Osteoblast (primary cell): Measurements from ENCODE around the gene CIC. TPM values are rescaled to one million over a fixed set of nuclear protein-coding genes. Genes with fewer than 3 reads are reported as not detected.
"Not testable (repeated sequence)": the region's sequence is repeated elsewhere in the genome, so short reads cannot be mapped to it uniquely, and the experiment has no call there.

Source experiments
- DNase-seq: peaks from one replicate; pipeline ENCODE4 v3.0.0; 2011; ENCODE audit warnings: low spot score, mixed read lengths; ENCODE audit not compliant: insufficient read length; ENCODE audit errors: missing footprints
- H2AFZ ChIP-seq: 2 replicates; pipeline ENCODE4 v1.6.0; 2011; ENCODE audit warnings: mild to moderate bottlenecking, low read length
- H3K27ac ChIP-seq: 2 replicates; pipeline ENCODE4 v1.5.1; 2011; ENCODE audit warnings: mild to moderate bottlenecking, low read depth, low read length, moderate library complexity
- H3K27me3 ChIP-seq: 2 replicates; pipeline ENCODE4 v1.6.0; 2012; ENCODE audit warnings: mild to moderate bottlenecking, control low read depth, inconsistent platforms, low read length, moderate library complexity; ENCODE audit not compliant: insufficient read depth
- H3K36me3 ChIP-seq: 2 replicates; pipeline ENCODE4 v1.5.1; 2011; ENCODE audit warnings: mild to moderate bottlenecking, low read length, control low read depth, moderate library complexity; ENCODE audit not compliant: insufficient read depth
- H3K4me1 ChIP-seq: 2 replicates; pipeline ENCODE4 v1.5.1; 2011; ENCODE audit warnings: mild to moderate bottlenecking, low read length, control low read depth, moderate library complexity; ENCODE audit not compliant: insufficient read depth
- H3K4me2 ChIP-seq: 2 replicates; pipeline ENCODE4 v1.6.0; 2011; ENCODE audit warnings: mild to moderate bottlenecking, low read length; ENCODE audit not compliant: insufficient read depth
- H3K4me3 ChIP-seq: fragments of 200-600 bp; sonication (generic); 3 replicates; pipeline ENCODE4 v1.5.1; 2012; ENCODE audit warnings: mild to moderate bottlenecking, low read length, inconsistent platforms; ENCODE audit not compliant: insufficient read depth
- H3K79me2 ChIP-seq: 2 replicates; pipeline ENCODE4 v1.6.0; 2012; ENCODE audit warnings: mild to moderate bottlenecking, low read length, control low read depth, inconsistent platforms; ENCODE audit not compliant: insufficient read depth
- H3K9me3 ChIP-seq: 2 replicates; pipeline ENCODE4 v1.5.1; 2011; ENCODE audit warnings: low read depth, low read length, control low read depth
- H4K20me1 ChIP-seq: 2 replicates; pipeline ENCODE4 v1.6.0; 2012; ENCODE audit warnings: mild to moderate bottlenecking, low read length, control low read depth; ENCODE audit not compliant: insufficient read depth
- total RNA-seq: library from RNA; depleted of rRNA; stranded (reverse); fragments of >200 nt; gene quantifications from 2 replicates; pipeline ENCODE4 v1.2.3, GENCODE V29; 2012
- TF ChIP-seq, protein P1 (sequence below): IDR thresholded peaks from 2 replicates; pipeline ENCODE4 v1.5.1; 2011; ENCODE audit warnings: mild to moderate bottlenecking, low read depth, low read length, moderate library complexity; ENCODE audit errors: extremely low read depth

The CIC gene
- total RNA-seq, 1 donor, result 39.1 TPM

DNA sequence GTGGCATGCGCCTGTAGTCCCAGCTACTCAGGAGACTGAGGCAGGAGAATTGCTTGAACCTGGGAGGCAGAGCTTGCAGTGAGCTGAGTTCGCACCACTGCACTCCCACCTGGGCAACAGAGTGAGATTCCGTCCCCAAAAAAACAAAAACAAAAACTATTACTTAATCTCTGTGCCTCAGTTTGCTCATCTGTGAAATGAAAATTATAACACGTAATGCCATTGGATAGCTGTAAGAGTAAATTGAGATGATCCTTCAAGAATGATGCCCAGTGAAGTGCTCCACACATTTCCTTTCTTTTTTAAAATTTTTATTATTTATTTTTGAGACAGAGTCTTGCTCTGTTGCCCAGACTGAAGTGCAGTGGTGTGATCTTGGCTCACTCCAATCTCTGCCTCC, 70.9 kb downstream of the CIC start:
- not testable (repeated sequence) for H3K9me3 ChIP-seq, H3K79me2 ChIP-seq, H4K20me1 ChIP-seq, H3K4me1 ChIP-seq, H3K27ac ChIP-seq, H3K4me3 ChIP-seq, H3K27me3 ChIP-seq, H3K4me2 ChIP-seq, DNase-seq, H2AFZ ChIP-seq, H3K36me3 ChIP-seq

DNA sequence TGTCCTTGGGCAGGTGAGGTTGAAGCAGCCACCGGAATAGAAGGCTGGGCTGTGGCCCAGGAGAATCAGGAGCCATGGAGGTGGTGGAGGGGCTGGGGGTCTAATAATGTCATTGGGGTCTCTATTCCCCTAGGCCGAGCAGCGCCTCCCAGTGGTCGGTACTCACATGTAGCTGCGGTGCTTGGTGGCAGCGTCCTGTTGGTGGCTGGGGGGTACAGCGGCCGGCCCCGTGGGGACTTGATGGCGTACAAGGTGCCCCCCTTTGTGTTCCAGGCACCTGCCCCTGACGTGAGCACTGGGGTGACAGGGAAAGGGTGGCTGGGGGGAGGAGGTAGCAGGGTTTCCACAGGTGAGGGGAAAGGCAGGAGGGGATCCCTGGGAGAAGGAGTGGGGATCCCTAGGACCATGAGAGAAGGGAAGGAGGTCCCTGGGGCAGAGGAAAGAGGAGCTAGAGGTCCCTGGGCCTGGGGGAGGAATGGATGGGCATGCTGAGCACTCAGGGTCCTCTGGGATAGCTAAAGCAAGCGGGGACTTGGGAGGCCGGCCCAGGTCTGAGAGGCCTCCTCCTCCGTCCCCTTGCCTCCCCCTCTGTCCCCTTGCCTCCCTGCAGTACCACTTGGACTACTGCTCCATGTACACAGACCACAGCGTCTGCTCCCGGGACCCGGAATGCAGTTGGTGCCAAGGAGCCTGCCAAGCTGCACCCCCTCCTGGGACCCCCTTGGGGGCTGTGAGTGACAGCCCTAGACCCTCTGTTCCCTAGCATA, 74.5 kb downstream of the CIC start:
- TF ChIP-seq, protein P1, sequence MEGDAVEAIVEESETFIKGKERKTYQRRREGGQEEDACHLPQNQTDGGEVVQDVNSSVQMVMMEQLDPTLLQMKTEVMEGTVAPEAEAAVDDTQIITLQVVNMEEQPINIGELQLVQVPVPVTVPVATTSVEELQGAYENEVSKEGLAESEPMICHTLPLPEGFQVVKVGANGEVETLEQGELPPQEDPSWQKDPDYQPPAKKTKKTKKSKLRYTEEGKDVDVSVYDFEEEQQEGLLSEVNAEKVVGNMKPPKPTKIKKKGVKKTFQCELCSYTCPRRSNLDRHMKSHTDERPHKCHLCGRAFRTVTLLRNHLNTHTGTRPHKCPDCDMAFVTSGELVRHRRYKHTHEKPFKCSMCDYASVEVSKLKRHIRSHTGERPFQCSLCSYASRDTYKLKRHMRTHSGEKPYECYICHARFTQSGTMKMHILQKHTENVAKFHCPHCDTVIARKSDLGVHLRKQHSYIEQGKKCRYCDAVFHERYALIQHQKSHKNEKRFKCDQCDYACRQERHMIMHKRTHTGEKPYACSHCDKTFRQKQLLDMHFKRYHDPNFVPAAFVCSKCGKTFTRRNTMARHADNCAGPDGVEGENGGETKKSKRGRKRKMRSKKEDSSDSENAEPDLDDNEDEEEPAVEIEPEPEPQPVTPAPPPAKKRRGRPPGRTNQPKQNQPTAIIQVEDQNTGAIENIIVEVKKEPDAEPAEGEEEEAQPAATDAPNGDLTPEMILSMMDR, result no peak
- no peak overlapping the region for H3K27ac ChIP-seq
- no peaks in the 10 kb centered on the region for H4K20me1 ChIP-seq
- H3K27me3 ChIP-seq, result no peaks in the 10 kb centered on the region
- no peak overlapping the region for H2AFZ ChIP-seq
- H3K4me3 ChIP-seq, result no peak overlapping the region
- no peaks in the 10 kb centered on the region for H3K79me2 ChIP-seq
- H3K4me2 ChIP-seq, result no peak overlapping the region
- peak; percentile 66 for DNase-seq
- H3K9me3 ChIP-seq, result no peaks in the 10 kb centered on the region
- H3K4me1 ChIP-seq, result no peaks in the 10 kb centered on the region
- H3K36me3 ChIP-seq, result peaks cover 5% of the 10 kb centered on the region

DNA sequence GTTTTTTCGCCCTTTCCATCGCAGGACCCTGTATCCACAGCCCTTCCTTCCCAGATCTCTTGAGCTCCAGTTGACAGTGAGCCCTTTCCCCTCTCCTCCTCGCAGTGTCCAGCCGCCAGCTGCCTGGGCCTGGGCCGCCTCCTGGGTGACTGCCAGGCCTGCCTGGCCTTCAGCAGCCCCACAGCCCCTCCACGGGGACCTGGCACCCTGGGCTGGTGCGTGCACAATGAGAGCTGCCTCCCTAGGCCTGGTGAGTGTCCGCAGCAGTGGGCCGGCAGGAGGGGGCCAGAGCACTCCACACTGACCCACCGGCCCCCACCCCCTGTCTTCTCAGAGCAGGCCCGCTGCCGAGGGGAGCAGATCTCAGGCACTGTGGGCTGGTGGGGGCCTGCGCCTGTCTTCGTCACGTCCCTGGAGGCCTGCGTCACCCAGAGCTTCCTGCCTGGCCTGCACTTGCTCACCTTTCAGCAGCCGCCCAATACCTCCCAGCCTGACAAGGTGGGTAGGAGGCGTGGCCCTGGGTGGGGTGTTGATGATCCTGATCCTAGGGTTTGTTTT, 75.4 kb downstream of the CIC start:
- H3K4me2 ChIP-seq, result no peak overlapping the region
- H4K20me1 ChIP-seq, result no peaks in the 10 kb centered on the region
- DNase-seq, result peak; percentile 9
- no peaks in the 10 kb centered on the region for H3K4me1 ChIP-seq
- TF ChIP-seq, protein P1, result no peak
- H3K4me3 ChIP-seq, result no peak overlapping the region
- H3K27me3 ChIP-seq, result no peaks in the 10 kb centered on the region
- H2AFZ ChIP-seq, result no peak overlapping the region
- no peaks in the 10 kb centered on the region for H3K9me3 ChIP-seq
- H3K36me3 ChIP-seq, result peaks cover 5% of the 10 kb centered on the region
- no peak overlapping the region for H3K27ac ChIP-seq
- no peaks in the 10 kb centered on the region for H3K79me2 ChIP-seq

Other genes starting within 250 kb of the CIC start
- gene GRIK5, start 199.0 kb upstream of the CIC start, total RNA-seq, result under 0.01 TPM in 2 replicates
- gene ZNF574, start 193.1 kb upstream of the CIC start, total RNA-seq, result 13.6 and 13.8 TPM in 2 replicates
- under 0.01 and 0.88 TPM in 2 replicates for gene POU2F2, start 136.8 kb upstream of the CIC start, total RNA-seq
- 19.9 and 26.2 TPM in 2 replicates for gene DEDD2, start 51.6 kb upstream of the CIC start, total RNA-seq
- gene ZNF526, start 48.9 kb upstream of the CIC start, total RNA-seq, result 11.5 and 11.9 TPM in 2 replicates
- gene GSK3A, start 26.6 kb upstream of the CIC start, total RNA-seq, result 16.2 and 18.1 TPM in 2 replicates
- gene ERF, start 14.1 kb upstream of the CIC start, total RNA-seq, result 31.8 and 44.8 TPM in 2 replicates
- 0.36 and 0.59 TPM in 2 replicates for gene PRR19, start 32.9 kb downstream of the CIC start, total RNA-seq
- 18.3 and 23.2 TPM in 2 replicates for gene PAFAH1B3, start 33.4 kb downstream of the CIC start, total RNA-seq
- gene TMEM145, start 44.1 kb downstream of the CIC start, total RNA-seq, result not detected in 2 replicates
- 23.9 and 30.0 TPM in 2 replicates for gene MEGF8, start 56.4 kb downstream of the CIC start, total RNA-seq
- gene CNFN, start 121.0 kb downstream of the CIC start, total RNA-seq, result not detected in 2 replicates
- 1.8 and 2.7 TPM in 2 replicates for gene LIPE, start 158.1 kb downstream of the CIC start, total RNA-seq
- not detected in 2 replicates for gene CXCL17, start 173.7 kb downstream of the CIC start, total RNA-seq